IMR-90 (cell line): ENCODE data around the gene ANKRD55. TPM values are rescaled to one million over a fixed set of nuclear protein-coding genes. Genes with fewer than 3 reads are reported as not detected.

Experiments
- ATAC-seq: fragments of 200-7000 bp; cut with Tn5 transposase; 2 replicates; pipeline ENCODE4 v1.9.1; 2020; ENCODE audit warnings: low read depth, mild to moderate bottlenecking, moderate library complexity
- BruUV-seq: library from RNA; stranded (reverse); fragments of 400-500 nt; replicated peaks from 2 replicates; lab custom pipeline; 2021; lab: Mats Ljungman, UMichigan
- CTCF ChIA-PET: fragments of 300-600 bp; formaldehyde crosslinking; extraction: SDS; loops from one replicate; lab custom pipeline; 2021; ENCODE audit warnings: antibody characterized with exemption; lab: Yijun Ruan, JAX
- POLR2A ChIA-PET: fragments of 300-600 bp; sonication (Branson Sonifier 250); formaldehyde crosslinking; loops from one replicate; lab custom pipeline; 2022; ENCODE audit warnings: antibody characterized with exemption; ENCODE audit not compliant: unreplicated experiment; lab: Charles Lee
- DNase-seq: peaks from one replicate; pipeline ENCODE4 v3.0.0; 2013
- H2AFZ ChIP-seq: replicated peaks from 2 replicates; pipeline ENCODE3; 2013; ENCODE audit warnings: low read length, mild to moderate bottlenecking; ENCODE audit not compliant: poor library complexity
- H2AK5ac ChIP-seq: 2 replicates; pipeline ENCODE4 v1.6.1; 2013; ENCODE audit warnings: low read depth, low read length, inconsistent platforms
- H2AK9ac ChIP-seq: replicated peaks from 2 replicates; pipeline ENCODE3; 2013; ENCODE audit warnings: mild to moderate bottlenecking, low read depth, low read length, moderate library complexity; ENCODE audit not compliant: poor library complexity
- H2BK120ac ChIP-seq: 2 replicates; pipeline ENCODE4 v1.6.1; 2013; ENCODE audit warnings: low read depth, low read length, inconsistent platforms
- H2BK15ac ChIP-seq: 3 replicates; pipeline ENCODE4 v1.6.1; 2013; ENCODE audit warnings: low read depth, low read length, inconsistent platforms
- H2BK20ac ChIP-seq: 2 replicates; pipeline ENCODE4 v1.6.1; 2013; ENCODE audit warnings: low read depth, mild to moderate bottlenecking, inconsistent platforms, low read length, moderate library complexity
- H2BK5ac ChIP-seq: 2 replicates; pipeline ENCODE4 v1.6.1; 2013; ENCODE audit warnings: mild to moderate bottlenecking, low read depth, low read length, inconsistent platforms; ENCODE audit not compliant: poor library complexity, severe bottlenecking
- H3K14ac ChIP-seq: replicated peaks from 2 replicates; pipeline ENCODE4 v1.6.1; 2013; ENCODE audit warnings: low read depth, low read length, inconsistent platforms
- H3K18ac ChIP-seq: 2 replicates; pipeline ENCODE4 v1.6.1; 2013; ENCODE audit warnings: low read depth, low read length, control low read depth
- H3K23ac ChIP-seq: 2 replicates; pipeline ENCODE4 v1.6.1; 2013; ENCODE audit warnings: low read depth, low read length, inconsistent platforms
- H3K27ac ChIP-seq: 2 replicates; pipeline ENCODE4 v1.5.1; 2013; ENCODE audit warnings: mild to moderate bottlenecking, control low read depth, low read length; ENCODE audit not compliant: insufficient read depth
- H3K27me3 ChIP-seq: 2 replicates; pipeline ENCODE4 v1.6.1; 2013; ENCODE audit warnings: low read length; ENCODE audit not compliant: control insufficient read depth, insufficient read depth
- H3K36me3 ChIP-seq: 2 replicates; pipeline ENCODE4 v1.6.1; 2013; ENCODE audit warnings: low read length, mixed read lengths; ENCODE audit not compliant: control insufficient read depth, insufficient read depth
- H3K4ac ChIP-seq: 2 replicates; pipeline ENCODE4 v1.6.1; 2013; ENCODE audit warnings: low read depth, low read length, inconsistent platforms
- H3K4me1 ChIP-seq: 2 replicates; pipeline ENCODE4 v1.6.1; 2013; ENCODE audit warnings: low read length, mixed read lengths; ENCODE audit not compliant: control insufficient read depth, insufficient read depth
- H3K4me2 ChIP-seq: 2 replicates; pipeline ENCODE4 v1.6.1; 2013; ENCODE audit warnings: low read depth, mild to moderate bottlenecking, control low read depth, low read length, moderate library complexity
- H3K4me3 ChIP-seq: 2 replicates; pipeline ENCODE4 v1.5.1; 2013; ENCODE audit warnings: low read depth, mild to moderate bottlenecking, control low read depth, low read length, moderate library complexity; ENCODE audit not compliant: insufficient read depth
- H3K56ac ChIP-seq: 2 replicates; pipeline ENCODE4 v1.6.1; 2013; ENCODE audit warnings: low read length, inconsistent platforms; ENCODE audit not compliant: insufficient read depth; ENCODE audit errors: extremely low read depth
- H3K79me1 ChIP-seq, 2 experiments: 2 replicates each; pipeline ENCODE4 v1.6.1; 2013; ENCODE audit warnings: low read length in 2 of 2, inconsistent platforms in 1 of 2, low read depth in 1 of 2
- H3K9ac ChIP-seq: 2 replicates; pipeline ENCODE4 v1.6.1; 2013; ENCODE audit warnings: low read depth, low read length, control low read depth
- H3K9me1 ChIP-seq: 2 replicates; pipeline ENCODE4 v1.6.1; 2013; ENCODE audit warnings: low read length, inconsistent platforms; ENCODE audit not compliant: insufficient read depth
- H3K9me3 ChIP-seq: 2 replicates; pipeline ENCODE4 v1.6.1; 2013; ENCODE audit warnings: low read length; ENCODE audit not compliant: control insufficient read depth, insufficient read depth
- H4K20me1 ChIP-seq: 2 replicates; pipeline ENCODE4 v1.6.1; 2013; ENCODE audit warnings: low read length, inconsistent platforms; ENCODE audit not compliant: insufficient read depth
- H4K5ac ChIP-seq: 2 replicates; pipeline ENCODE4 v1.6.1; 2013; ENCODE audit warnings: mild to moderate bottlenecking, low read depth, low read length, control low read depth
- H4K8ac ChIP-seq, 2 experiments: 2 replicates each; pipeline ENCODE4 v1.6.1; 2013; ENCODE audit warnings: low read depth in 2 of 2, low read length in 2 of 2, control low read depth in 1 of 2, inconsistent platforms in 1 of 2
- H4K91ac ChIP-seq: 2 replicates; pipeline ENCODE4 v1.6.1; 2013; ENCODE audit warnings: low read depth, low read length, inconsistent platforms; ENCODE audit not compliant: insufficient read depth
- BHLHE40 ChIP-seq: fragments of 150-350 bp; IDR thresholded peaks from 2 replicates; pipeline ENCODE4 v1.6.1; 2016; ENCODE audit warnings: mild to moderate bottlenecking, low read depth, low read length
- CEBPB ChIP-seq: IDR thresholded peaks from 2 replicates; pipeline ENCODE4 v1.6.1; 2012; ENCODE audit warnings: low read depth, low read length, improper control_type of control experiment
- CHD1 ChIP-seq: IDR thresholded peaks from 2 replicates; pipeline ENCODE4 v1.6.1; 2012; ENCODE audit warnings: low read depth, low read length, improper control_type of control experiment
- ELK1 ChIP-seq: fragments of 150-350 bp; IDR thresholded peaks from 2 replicates; pipeline ENCODE4 v1.6.1; 2016; ENCODE audit warnings: low read depth, mild to moderate bottlenecking, low read length, moderate library complexity, borderline replicate concordance
- FOS ChIP-seq: fragments of 150-350 bp; IDR thresholded peaks from 2 replicates; pipeline ENCODE4 v1.6.1; 2016; ENCODE audit warnings: low read depth, low read length
- MAFK ChIP-seq: IDR thresholded peaks from 2 replicates; pipeline ENCODE4 v1.6.1; 2012; ENCODE audit warnings: low read depth, low read length, improper control_type of control experiment
- MAZ ChIP-seq: IDR thresholded peaks from 2 replicates; pipeline ENCODE4 v1.6.1; 2012; ENCODE audit warnings: low read depth, mild to moderate bottlenecking, low read length, improper control_type of control experiment, moderate library complexity, borderline replicate concordance
- MXI1 ChIP-seq: IDR thresholded peaks from 2 replicates; pipeline ENCODE4 v1.6.1; 2012; ENCODE audit warnings: low read depth, mild to moderate bottlenecking, low read length, moderate library complexity, borderline replicate concordance
- SMC3 ChIP-seq: fragments of 150-350 bp; IDR thresholded peaks from 2 replicates; pipeline ENCODE4 v1.6.1; 2016; ENCODE audit warnings: low read depth, mild to moderate bottlenecking, antibody characterized with exemption, low read length, moderate library complexity
- WGBS, 2 experiments: methylation state at CpG; one replicate each; pipeline versions ENCODE4 v1.1.5 to v1.1.7; 2013; ENCODE audit warnings: missing lambda C conversion rate in 2 of 2; ENCODE audit not compliant: insufficient read length in 1 of 2; ENCODE audit errors: extremely low coverage in 2 of 2; 5-methylcytosine and 5-hydroxymethylcytosine counted together
- dilution Hi-C: fragments of 300-500 bp; cut with HindIII; formaldehyde crosslinking; loops from one replicate; pipeline ENCODE4 v1.14.3; 2018; ENCODE audit warnings: low sequenced_read_pairs; ENCODE audit not compliant: unreplicated experiment
- in situ Hi-C: fragments of 300-500 bp; cut with MboI; formaldehyde crosslinking; loops from 3 replicates; pipeline ENCODE4 v1.14.3; 2019; ENCODE audit warnings: low sequenced_read_pairs, inconsistent platforms, mixed read lengths
- intact Hi-C: fragments of 100-400 bp; cut with micrococcal nuclease; formaldehyde crosslinking; loops from 2 replicates; pipeline ENCODE4 v1.10.0; 2022
- polyA plus RNA-seq, 3 experiments: library from polyadenylated mRNA; depleted of rRNA; stranded (reverse); fragments of >200 nt; gene quantifications; 2 replicates each; pipeline ENCODE4 v1.2.3, GENCODE V29; 2012; ENCODE audit warnings: low replicate concordance in 1 of 3
- total RNA-seq: library from RNA; depleted of rRNA; stranded (reverse); fragments of >200 nt; gene quantifications from 2 replicates; pipeline ENCODE4 v1.2.3, GENCODE V29; 2012

ANKRD55 gene
- total and polyA plus RNA-seq, 2 of the 4 experiments (the other 2 are of a cell fraction): not detected

- no peak overlapping the region for H2AFZ ChIP-seq
- WGBS, 2 experiments: no CpG with 5 or more reads among the region's 2 CpGs
- no peak overlapping the region for H2BK5ac ChIP-seq
- no peak overlapping the region; the same call in 1 of the 2 replicates for H4K91ac ChIP-seq
- H3K4me2 ChIP-seq: no peak overlapping the region
- no peak overlapping the region; the same call in 1 of the 2 replicates for H4K5ac ChIP-seq
- peak overlapping the region; percentile 43; the same call in 1 of the 2 replicates for H2AK5ac ChIP-seq
- no peaks in the 10 kb centered on the region for H3K79me1 ChIP-seq
- no peak for TF ChIP-seq FOS
- no peak for TF ChIP-seq MXI1
- TF ChIP-seq MAZ: no peak
- no peak for TF ChIP-seq MAFK
- TF ChIP-seq BHLHE40: no peak
- TF ChIP-seq CHD1: no peak
- TF ChIP-seq CEBPB: no peak
- TF ChIP-seq ELK1: no peak
- no peak for TF ChIP-seq SMC3
- peaks cover 13% of the 10 kb centered on the region; the same call in 1 of the 2 replicates for H3K4me1 ChIP-seq
- no peak overlapping the region for H3K4me3 ChIP-seq
- H2BK15ac ChIP-seq: no peak overlapping the region; the same call in 2 of the 3 replicates
- H3K36me3 ChIP-seq: no peaks in the 10 kb centered on the region
- no TSS peak for BruUV-seq
- no peaks in the 10 kb centered on the region for H4K20me1 ChIP-seq
- H3K9ac ChIP-seq: no peak overlapping the region
- H2AK9ac ChIP-seq: no peak overlapping the region
- H2BK120ac ChIP-seq: peak overlapping the region; percentile 72; the same call in 1 of the 2 replicates
- peaks cover 4% of the 10 kb centered on the region for H3K9me1 ChIP-seq
- no peaks in the 10 kb centered on the region for H3K27me3 ChIP-seq
- peak overlapping the region; percentile 34 for H2BK20ac ChIP-seq
- peak overlapping the region; percentile 52; the same call in 1 of the 2 replicates for H3K14ac ChIP-seq
- no peak overlapping the region for H3K23ac ChIP-seq
- H3K4ac ChIP-seq: peak overlapping the region; percentile 40
- intact Hi-C loops (no loop called here), dilution Hi-C loops (no loop called here), in situ Hi-C loops (no loop called here)
- no peaks in the 10 kb centered on the region for H3K9me3 ChIP-seq
- no peak for DNase-seq
- peak overlapping the region; percentile 4; the same call in 1 of the 2 replicates for H3K27ac ChIP-seq
- H3K18ac ChIP-seq: peak overlapping the region; percentile 72; the same call in 1 of the 2 replicates
- POLR2A ChIA-PET: no interaction called here
- CTCF ChIA-PET: no interaction called here
- no peak for ATAC-seq
- H4K8ac ChIP-seq: no peak overlapping the region
- H3K56ac ChIP-seq: no peak overlapping the region
Observed at GRCh38 chr5:56080375-56081052, 152.6 kb downstream of the ANKRD55 start.
